SK-MEL-5 (cell line): ENCODE results near the gene NPAS1. TPM values are rescaled to one million over a fixed set of nuclear protein-coding genes. Genes with fewer than 3 reads are reported as not detected.
A peak's percentile ranks its signal among the peaks of the same experiment; 100 is the strongest.
"Not testable (repeated sequence)": the region's sequence is repeated elsewhere in the genome, so short reads cannot be mapped to it uniquely, and the experiment has no call there.

ENCODE experiments used
- DNase-seq: peaks from one replicate; pipeline ENCODE4 v3.0.0-alpha.2; 2016; ENCODE audit warnings: low read depth, low spot score
- in situ Hi-C: cut with HindIII; loops from 2 replicates; pipeline ENCODE4 v1.10.0; 2016; ENCODE audit warnings: low sequenced_read_pairs, high pct_unique_total_duplicates, low pct_unique_long_range_greater_than_20kb
- total RNA-seq: library from RNA; depleted of rRNA; stranded (reverse); fragments of >200 nt; shearing (Covaris generic); gene quantifications from 2 replicates; pipeline ENCODE4 v1.2.3, GENCODE V29; 2014

NPAS1 gene
- total RNA-seq, 1 experiment from 2014 or later = 2.0 TPM

DNA sequence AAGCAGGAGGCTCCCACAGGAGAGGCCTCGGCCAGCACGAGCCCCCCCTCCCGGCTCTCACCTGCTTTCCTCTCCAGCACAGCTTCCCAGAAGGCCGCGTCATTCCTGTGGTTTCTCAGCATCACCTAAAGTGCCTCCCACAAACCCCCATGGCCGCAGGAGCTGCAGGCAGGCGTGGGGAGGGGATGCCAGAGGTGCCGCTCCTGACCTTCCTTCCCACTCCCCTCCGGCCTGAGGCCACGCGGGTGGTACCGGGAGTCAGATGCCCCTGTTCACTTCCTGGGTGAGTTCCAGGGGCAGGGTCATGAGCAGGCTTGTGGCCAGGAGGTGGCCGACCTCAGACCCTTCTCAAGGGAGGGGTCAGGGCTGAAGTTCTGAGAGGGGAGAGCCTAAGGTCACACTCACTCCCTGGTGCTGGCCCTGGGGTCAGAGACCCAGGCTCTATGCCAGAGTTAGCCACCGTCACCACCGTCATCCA lies 14.4 kb upstream of the NPAS1 start:
- in situ Hi-C loops = no loop called here
- DNase-seq = no peak

DNA sequence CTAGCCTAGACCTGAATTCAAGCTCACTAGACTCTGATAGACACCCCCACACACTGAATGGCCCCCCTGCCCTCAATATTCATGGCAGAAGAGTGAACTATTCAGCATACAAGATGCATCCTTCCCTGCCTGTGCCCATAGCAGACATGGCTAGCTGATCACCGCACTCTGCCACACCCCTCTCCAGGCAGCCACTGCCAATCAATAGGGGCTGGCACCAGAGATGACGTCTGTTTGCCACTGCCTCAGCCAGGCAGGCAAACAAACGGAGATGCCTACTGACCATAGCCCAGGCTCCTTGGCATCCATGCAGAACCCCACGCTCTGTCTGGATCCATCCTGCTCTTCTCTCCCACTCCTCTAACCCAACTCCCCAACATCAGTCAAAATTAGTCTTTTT lies 13.8 kb upstream of the NPAS1 start:
- DNase-seq = no peak
- in situ Hi-C loops = no loop called here

DNA sequence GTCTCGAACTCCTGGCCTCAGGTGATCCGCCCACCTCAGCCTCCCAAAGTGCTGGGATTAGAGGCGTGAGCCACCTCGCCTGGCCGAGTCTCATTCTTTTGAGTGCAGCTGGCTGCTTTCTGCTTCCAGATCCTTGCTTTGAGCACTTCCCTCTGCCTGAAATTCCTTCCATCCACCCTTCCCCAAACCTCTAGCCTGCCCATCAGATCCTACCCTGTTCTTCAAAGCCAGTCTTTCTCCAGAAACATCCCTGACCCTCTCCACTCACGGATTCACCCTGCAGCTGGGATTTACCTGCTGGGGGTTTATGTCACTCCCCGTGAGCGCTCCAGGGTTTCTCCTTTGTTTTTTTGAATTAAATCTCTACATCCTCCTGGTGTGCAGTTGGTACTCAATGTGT lies 13.1 kb upstream of the NPAS1 start:
- in situ Hi-C loops = no loop called here
- no peak for DNase-seq

DNA sequence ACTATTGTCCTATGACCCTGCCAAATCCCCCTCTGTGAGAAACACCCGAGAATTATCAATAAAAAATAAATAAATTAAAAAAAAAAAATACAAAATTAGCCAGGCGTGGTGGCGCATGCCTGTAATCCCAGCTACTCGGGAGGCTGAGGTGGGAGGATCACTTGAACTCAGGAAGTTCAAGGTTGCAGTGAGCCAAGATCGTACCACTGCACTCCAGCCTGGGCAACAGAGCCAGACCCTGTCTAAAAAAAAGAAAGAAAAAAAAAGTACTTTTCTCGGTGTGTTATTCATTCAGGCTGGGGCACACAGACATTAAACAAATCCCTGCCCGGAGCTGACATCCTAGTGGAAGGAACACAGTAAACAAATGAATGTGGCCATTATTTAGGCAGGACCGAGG lies 9.1 kb upstream of the NPAS1 start:
- in situ Hi-C loops, DNase-seq: not testable (repeated sequence)

DNA sequence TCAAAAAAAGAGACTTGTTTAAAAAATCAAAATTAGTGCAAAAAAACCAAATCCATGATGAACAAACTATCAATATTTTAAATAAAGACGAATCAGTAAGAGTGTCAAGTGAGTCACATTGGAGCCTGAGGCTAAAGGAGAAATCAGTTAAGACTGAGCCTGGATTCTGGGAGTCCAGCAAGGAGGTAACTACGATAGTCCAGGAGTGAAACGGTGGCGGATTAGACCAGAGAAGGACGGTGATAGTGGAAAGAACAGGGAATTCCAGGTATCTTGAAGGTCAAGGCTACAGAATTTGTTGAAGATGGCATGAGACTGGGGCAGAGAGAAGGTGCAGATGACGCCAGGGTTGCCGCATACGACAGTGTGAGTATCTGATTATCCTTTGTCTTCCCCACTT lies 7.0 kb upstream of the NPAS1 start:
- DNase-seq = no peak
- in situ Hi-C loops = no loop called here

DNA sequence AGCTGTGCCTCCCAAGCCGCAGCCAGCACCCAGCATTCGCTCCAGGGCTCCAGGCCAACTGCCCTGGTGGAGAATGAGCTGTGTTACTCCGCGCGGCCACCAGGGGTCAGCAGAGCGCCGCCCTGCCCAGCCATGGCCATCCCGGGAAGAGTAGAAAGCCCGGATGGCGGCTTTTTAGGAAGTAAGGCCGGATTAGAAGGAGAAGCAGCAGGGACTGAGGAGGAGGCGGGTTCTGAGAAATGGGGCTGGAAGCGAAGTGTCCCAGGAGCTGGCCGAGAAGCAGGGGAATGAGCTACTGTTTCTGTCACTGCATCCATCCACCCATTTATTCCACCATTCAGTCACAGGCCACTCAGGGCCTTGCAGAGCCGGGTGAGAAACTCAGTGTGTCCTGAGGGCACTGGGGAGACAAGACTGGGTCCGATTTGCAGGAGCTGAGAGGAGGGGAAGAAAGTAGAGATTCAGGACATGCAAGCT lies 6.6 kb upstream of the NPAS1 start:
- DNase-seq = peak; percentile 79
- in situ Hi-C loops = no loop called here

DNA sequence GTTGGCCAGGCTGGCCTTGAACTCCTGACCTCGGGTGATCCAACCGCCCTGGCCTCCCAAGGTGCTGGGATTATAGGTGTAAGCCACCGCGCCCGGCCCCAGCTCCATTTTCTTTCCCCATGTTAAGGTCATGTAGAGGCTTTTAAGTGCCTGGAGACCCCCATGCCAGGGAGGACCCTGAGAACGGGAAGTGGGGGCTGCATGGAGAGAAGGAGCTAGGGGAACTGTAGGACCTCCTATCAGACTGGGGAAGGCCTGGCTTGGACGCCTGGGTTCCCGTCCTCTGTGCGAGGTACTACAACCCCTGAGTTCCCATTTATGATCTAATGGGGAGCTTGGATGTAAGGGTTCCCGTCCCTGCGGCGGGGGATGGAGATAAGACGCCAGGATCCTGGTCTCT lies 714 bp upstream of the NPAS1 start:
- DNase-seq = no peak
- in situ Hi-C loops = no loop called here

DNA sequence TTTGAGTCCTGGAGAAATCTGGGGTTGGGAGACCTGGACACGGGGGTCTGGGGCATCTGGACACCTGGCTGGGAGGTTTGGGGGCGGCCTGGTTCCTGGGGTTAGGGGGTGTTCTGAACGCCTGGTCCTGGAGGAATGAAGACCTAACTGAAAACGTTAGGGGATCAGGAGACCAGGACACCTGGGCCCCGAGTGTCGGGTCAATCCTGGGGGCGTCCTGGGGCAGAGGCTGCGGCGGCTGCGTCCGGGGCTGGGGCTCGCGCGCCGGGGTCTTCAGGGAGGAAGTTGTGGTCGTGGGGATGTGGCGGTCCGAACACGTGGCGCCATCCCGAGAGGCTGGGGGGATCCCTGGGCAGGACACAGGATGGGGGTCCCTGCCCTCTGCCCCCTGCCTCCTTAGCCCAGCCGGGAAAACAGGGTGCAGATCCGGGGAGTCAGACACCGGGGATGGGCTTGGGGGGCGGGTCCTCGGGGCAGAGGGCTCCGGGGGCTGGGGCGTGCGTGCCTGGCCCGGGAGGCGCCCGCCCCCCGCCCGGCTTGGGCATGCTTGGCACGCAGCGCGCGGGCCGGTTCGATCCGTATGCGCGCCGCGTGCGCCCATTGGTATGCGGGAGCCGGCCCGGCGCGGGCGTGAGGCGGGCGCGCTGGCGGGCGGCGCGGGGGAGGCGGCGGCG lies 632 bp downstream of the NPAS1 start:
- in situ Hi-C loops = no loop called here
- DNase-seq = no peak

DNA sequence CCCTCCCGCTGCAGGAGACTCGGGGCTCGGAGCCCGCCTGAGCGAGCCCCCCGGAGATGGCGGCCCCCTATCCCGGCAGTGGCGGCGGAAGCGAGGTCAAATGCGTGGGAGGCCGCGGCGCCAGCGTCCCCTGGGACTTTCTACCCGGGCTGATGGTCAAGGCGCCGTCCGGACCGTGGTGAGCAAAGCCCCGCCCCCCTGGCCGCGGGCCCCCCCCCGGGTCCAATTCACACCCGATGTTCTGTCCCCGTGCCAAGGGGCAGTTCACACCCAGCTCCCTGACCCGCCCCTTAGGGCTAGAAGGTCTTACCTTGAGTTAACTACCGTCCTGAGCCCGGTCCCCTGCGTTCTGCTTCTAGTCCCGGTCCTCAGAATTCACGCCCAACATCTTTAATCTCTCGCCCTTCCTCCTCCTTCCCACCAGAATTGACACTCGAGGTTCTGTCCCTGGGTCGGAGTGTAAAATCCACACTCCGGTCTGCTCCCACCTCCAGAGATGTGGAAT lies 1.4 kb downstream of the NPAS1 start:
- no peak for DNase-seq
- in situ Hi-C loops = no loop called here

DNA sequence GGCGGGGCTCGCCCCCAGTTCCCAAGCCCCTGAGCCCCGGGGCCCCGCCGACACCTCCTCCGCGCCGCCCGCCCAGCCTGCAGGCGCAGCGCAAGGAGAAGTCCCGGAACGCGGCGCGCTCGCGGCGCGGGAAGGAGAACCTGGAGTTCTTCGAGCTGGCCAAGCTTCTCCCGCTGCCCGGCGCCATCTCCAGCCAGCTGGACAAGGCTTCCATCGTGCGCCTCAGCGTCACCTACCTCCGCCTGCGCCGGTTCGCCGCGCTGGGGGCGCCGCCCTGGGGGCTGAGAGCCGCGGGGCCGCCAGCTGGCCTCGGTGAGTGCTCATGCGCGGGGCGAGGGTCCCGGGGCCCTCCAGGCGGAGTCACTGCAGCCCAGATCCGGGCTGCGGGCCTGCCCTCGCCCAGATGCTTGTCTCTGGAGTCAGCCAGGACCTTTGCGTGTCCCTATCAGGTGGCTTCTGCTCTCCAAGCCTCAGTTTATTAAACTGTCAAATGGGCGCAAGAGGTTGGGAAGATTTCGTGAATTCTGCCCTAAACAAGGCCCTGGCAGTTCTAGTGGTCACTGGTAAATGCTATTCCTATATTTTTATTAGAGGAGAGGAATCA lies 2.0 kb downstream of the NPAS1 start:
- no peak for DNase-seq
- in situ Hi-C loops = no loop called here

DNA sequence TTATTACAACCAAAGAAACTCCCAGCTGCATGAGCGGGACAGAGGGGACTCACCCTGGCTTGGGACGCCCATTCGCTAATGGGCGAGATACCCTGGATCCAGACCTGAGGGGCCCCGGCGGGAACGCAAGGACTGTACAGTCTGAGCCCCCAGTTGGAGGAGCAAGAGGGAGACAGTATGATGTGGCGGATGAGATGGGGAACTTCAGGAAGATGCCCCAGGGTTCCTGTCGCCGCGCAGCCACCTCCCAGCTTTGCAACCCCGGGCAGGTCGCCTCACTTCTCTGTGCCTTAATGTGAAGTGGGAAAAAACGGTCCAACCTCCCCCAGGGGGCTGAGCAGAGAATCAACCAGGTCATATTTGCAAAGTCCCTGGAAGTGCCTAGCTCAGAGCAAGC lies 2.5 kb downstream of the NPAS1 start:
- no peak for DNase-seq
- in situ Hi-C loops = no loop called here

DNA sequence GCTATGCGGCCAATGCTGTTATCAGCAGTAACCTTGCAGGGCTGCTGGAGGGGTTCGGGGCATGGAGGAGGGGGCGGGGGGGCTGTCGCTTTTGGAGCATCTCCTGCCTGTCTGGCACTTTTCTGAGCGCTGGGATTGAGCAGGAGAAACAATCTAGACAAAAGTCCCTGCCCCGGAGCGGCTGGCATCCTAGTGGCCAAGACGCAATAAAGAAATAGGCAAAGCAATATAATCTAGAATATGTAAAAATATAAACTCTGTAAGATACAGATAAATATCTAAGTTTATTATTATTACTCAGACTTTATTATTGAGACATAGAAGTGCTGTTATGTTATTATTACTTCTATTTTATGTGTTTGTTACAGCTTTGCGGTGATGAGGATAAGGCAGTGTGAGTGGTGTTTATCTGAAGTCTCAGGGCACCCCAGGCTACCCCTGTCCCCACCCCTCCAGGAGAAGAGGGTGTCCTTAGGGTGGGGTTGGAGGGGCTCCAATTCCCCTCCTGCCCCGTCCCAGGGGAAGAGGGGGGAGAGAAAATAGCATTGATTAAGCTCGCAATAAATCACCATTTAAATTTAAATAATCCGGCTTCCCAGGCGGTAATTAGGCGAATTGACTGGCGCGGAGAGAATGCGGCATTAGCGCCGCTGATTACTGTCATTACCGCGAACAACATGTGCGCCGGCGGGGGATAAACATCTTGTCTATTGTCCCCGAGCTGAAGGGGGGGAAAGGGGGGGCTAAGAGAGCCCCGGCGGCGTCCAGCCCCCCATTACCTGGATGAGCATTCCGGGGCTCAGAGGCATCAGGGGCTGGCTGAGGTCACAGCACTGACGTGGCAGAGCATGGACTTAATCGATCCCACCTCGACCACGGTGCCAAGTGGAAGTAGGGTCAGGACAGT lies 3.2 kb downstream of the NPAS1 start:
- DNase-seq = no peak
- in situ Hi-C loops = no loop called here

DNA sequence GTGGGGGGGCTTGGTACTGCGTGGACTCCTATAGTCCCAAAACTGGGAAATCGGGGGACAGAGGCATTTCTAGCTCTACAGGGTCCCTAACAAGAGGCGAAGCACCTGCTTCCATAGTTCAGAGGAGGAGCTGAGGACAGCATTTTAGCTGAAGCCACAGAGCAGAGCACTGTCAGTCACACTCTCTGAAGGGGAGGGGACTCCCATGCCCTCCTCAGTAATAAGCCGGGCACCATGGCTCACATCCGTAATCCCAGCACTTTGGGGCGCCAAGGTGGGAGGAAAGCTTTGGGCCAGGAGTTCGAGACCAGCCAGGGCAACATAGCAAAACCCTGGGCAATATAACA lies 3.8 kb downstream of the NPAS1 start:
- DNase-seq = no peak
- in situ Hi-C loops = no loop called here

DNA sequence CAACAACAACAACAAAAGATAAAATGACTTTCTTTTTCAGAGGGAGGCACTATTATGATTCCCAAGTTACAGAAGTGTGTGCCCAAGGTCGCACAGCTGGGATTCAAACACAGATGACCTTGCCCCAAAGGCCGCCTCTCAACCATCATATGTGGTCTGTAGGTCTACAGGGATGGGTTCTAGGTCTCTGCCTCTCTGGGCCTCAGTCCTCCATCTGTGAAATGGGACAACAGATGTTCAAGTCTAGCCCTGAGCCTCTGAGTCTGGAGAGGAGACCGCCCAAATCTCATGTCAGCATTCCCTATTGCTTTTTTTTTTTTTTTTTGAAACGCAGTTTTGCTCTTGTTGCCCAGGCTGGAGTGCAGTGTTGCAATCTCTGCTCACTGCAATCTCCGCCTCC lies 4.9 kb downstream of the NPAS1 start:
- no peak for DNase-seq
- in situ Hi-C loops = no loop called here

DNA sequence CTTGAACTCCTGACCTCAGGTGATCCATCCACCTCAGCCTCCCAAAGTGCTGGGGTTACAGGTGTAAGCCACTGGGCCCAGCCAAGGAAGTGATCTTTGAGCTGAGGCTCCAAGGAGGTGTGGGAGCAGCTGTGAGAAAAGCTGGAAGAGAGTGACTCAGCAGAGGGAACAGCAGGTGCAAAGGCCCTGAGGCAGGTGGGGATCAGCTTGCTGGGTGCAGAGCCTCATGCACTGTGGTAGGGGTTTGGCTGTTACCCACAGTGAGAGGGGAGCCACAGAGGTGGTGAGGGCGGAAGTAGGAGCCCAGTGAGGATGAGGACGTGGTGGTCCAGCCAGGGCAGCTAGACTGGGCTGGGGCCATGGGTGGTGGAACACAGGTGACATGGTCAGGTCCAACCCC lies 6.5 kb downstream of the NPAS1 start:
- no peak for DNase-seq
- in situ Hi-C loops = no loop called here

DNA sequence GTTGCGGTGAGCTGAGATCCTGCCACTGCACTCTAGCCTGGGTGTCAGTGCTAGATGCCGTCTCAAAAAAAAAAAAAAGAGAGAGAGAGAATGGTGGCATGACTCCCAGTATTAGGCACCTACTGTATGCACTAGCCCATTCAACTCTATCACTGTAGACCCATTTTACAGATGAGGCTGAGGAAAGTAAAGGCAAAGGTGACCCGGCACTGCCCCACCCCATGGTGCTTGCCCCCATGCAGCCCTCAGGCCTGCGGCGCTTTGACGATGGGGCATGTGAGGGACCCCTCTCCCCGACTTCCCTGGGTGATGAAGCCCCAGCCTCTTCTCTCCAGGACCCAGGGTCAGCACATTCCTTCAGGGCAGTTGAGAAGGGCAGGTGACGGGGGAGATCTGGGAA lies 7.3 kb downstream of the NPAS1 start:
- in situ Hi-C loops = no loop called here

DNA sequence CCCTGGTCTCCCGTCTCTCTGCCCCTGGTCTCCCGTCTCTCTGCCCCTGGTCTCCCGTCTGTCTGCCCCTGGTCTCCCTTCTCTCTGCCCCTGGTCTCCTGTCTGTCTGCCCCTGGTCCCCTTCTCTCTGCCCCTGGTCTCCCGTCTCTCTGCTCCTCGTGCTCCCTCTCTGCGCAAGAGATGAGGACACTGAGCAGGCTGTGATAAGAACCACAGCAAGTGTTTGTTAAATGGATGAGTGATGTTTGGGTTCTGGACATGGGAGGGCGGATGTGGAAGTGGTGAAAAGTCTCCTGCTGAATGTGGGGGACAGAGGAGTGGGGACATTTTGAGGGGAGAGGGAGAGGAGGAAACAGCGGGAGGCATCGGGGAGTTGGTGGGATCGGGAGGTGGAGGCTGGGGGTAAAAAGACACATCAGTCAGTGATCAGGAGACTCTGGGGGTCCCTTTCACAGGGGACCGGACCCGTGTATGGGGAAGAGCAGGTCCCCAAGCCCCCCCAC lies 8.0 kb downstream of the NPAS1 start:
- in situ Hi-C loops = no loop called here
- no peak for DNase-seq

More for the DNA sequence above, 7.3 kb downstream of the NPAS1 start:
- DNase-seq = no peak

DNA sequence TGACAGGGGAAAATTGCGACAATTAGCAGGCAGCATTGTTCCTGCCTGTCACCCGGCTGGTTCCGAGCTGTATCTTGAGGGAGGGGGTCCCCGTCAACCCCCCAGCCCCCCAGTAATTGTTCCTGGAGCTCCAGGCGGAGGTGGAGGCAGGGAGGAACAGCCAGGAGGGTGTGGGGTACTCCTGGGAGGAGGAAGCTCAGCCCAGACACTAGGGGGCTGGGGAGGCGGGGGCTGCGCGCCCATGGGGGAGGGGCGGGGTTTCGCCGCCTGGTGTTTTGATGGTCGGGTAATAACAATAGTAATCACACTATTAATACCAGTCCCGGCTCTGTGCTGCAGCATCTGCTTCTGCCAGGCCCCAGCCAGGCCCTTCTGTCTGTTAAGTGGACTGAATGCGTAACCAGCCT lies 8.6 kb downstream of the NPAS1 start:
- no peak for DNase-seq
- in situ Hi-C loops = no loop called here
